Measurements from ENCODE around the gene RYR3. TPM values are rescaled to one million over a fixed set of nuclear protein-coding genes. Genes with fewer than 3 reads are reported as not detected.

RYR3 gene
- total RNA-seq, 1 donor from 2014 or later = 1.5 TPM

DNA sequence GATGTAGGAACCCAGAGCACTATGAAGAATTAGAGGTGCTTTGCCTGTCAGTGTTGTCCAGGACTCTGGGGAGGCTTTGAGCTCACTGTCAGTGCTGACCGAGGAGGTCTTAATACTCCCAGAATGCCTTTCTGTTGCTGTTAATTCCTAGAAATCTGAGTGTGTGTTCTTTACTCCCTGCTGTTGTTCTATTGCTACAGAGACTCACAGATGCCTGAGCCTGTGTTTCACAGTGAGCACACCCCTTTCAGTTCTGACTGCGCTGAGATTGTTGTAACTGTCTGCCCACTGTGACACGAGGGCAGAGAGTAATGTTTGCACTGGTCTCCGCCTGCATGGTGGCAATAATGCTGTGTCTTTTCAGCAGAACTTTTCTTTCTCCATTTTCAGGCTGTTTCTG lies 162.9 kb downstream of the RYR3 start:
- no peaks in the 10 kb centered on the region for H4K20me1 ChIP-seq (ENCODE audit: insufficient read depth, low read length)
- DNase-seq (ENCODE audit: low read depth) (no peak), FAIRE-seq (no peak)
- peaks cover 5% of the 10 kb centered on the region for H3K27me3 Mint-ChIP-seq (ENCODE audit: low read depth, unreplicated experiment)
- no peak overlapping the region for H3K27ac ChIP-seq (ENCODE audit: low read depth, low read length)
- H2AFZ ChIP-seq (ENCODE audit: low read depth, low read length) = no peak overlapping the region
- H3K36me3 ChIP-seq (ENCODE audit: insufficient read depth, low read length) = no peaks in the 10 kb centered on the region
- H3K9ac ChIP-seq (ENCODE audit: low read length) = no peak overlapping the region
- H3K27ac Mint-ChIP-seq (ENCODE audit: unreplicated experiment) = no peak overlapping the region
- no peaks in the 10 kb centered on the region for H3K4me1 ChIP-seq (ENCODE audit: insufficient read depth, low read length)
- H3K4me3 Mint-ChIP-seq (ENCODE audit: unreplicated experiment) = no peak overlapping the region
- H3K9me3 ChIP-seq (ENCODE audit: insufficient read depth, low read depth, low read length) = no peaks in the 10 kb centered on the region
- H3K79me2 ChIP-seq (ENCODE audit: insufficient read depth, low read length) = no peaks in the 10 kb centered on the region
- no peaks in the 10 kb centered on the region for H3K27me3 ChIP-seq (ENCODE audit: insufficient read depth, low read length)
- H3K4me3 ChIP-seq (ENCODE audit: insufficient read depth, low read depth, low read length) = no peak overlapping the region
- no peaks in the 10 kb centered on the region for H3K36me3 Mint-ChIP-seq (ENCODE audit: low read depth, unreplicated experiment)
- H3K9me3 Mint-ChIP-seq (ENCODE audit: unreplicated experiment) = peaks cover 5% of the 10 kb centered on the region
- TF ChIP-seq EZH2 (IDR thresholded peaks at IDR 0.05; ENCODE audit: insufficient read depth, low read length) (no peak), CTCF (IDR thresholded peaks at IDR 0.05; ENCODE audit: insufficient read depth, low read depth, low read length) (no peak)
- no peak overlapping the region for H3K4me2 ChIP-seq (ENCODE audit: low read length)
- H3K4me1 Mint-ChIP-seq (ENCODE audit: low read depth, unreplicated experiment) = no peaks in the 10 kb centered on the region

- H3K36me3 ChIP-seq (ENCODE audit: insufficient read depth, low read length) = no peaks in the 10 kb centered on the region
- H3K4me1 ChIP-seq (ENCODE audit: insufficient read depth, low read length) = no peaks in the 10 kb centered on the region
- H3K9me3 Mint-ChIP-seq (ENCODE audit: unreplicated experiment) = peaks cover 5% of the 10 kb centered on the region
- no peak for FAIRE-seq
- H3K36me3 Mint-ChIP-seq (ENCODE audit: low read depth, unreplicated experiment) = no peaks in the 10 kb centered on the region
- H4K20me1 ChIP-seq (ENCODE audit: insufficient read depth, low read length) = no peaks in the 10 kb centered on the region
- H3K27me3 Mint-ChIP-seq (ENCODE audit: low read depth, unreplicated experiment) = peaks cover 5% of the 10 kb centered on the region
- no peaks in the 10 kb centered on the region for H3K9me3 ChIP-seq (ENCODE audit: insufficient read depth, low read depth, low read length)
- H3K27me3 ChIP-seq (ENCODE audit: insufficient read depth, low read length) = no peaks in the 10 kb centered on the region
- H3K27ac Mint-ChIP-seq (ENCODE audit: unreplicated experiment) = no peak overlapping the region
- no peak for TF ChIP-seq CTCF (IDR thresholded peaks at IDR 0.05; ENCODE audit: insufficient read depth, low read depth, low read length)
- no peak for TF ChIP-seq EZH2 (IDR thresholded peaks at IDR 0.05; ENCODE audit: insufficient read depth, low read length)
- H3K27ac ChIP-seq (ENCODE audit: low read depth, low read length) = no peak overlapping the region
- no peak overlapping the region for H3K4me3 ChIP-seq (ENCODE audit: insufficient read depth, low read depth, low read length)
- no peak overlapping the region for H3K4me3 Mint-ChIP-seq (ENCODE audit: unreplicated experiment)
- DNase-seq (ENCODE audit: low read depth) = no peak
- H3K79me2 ChIP-seq (ENCODE audit: insufficient read depth, low read length) = no peaks in the 10 kb centered on the region
- no peak overlapping the region for H2AFZ ChIP-seq (ENCODE audit: low read depth, low read length)
- H3K4me2 ChIP-seq (ENCODE audit: low read length) = no peak overlapping the region
- no peak overlapping the region for H3K9ac ChIP-seq (ENCODE audit: low read length)
- no peaks in the 10 kb centered on the region for H3K4me1 Mint-ChIP-seq (ENCODE audit: low read depth, unreplicated experiment)
These were observed 165.3 kb downstream of the RYR3 start for GRCh38 chr15:33476076-33476475.

DNA sequence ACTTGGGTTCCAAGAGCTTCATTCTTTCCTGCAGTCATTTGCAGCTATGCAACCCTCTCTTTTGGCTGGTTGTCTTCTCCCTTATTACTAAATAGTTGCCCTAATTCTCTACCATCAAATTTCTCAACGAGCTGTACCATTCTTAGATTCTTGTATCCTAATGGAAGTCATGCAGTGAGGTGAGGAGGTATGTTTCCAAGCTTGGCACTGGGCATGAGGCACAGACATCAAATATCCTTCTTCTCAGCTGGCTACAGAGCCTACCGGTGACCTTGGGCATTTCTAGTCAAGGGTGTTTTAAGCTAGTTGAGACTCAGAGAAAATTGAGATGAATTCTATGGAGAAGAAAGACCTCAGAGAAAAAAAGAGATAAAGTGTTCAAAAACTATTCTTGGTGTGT lies 166.1 kb downstream of the RYR3 start:
- H3K9me3 ChIP-seq (ENCODE audit: insufficient read depth, low read depth, low read length) = no peaks in the 10 kb centered on the region
- H3K4me1 Mint-ChIP-seq (ENCODE audit: low read depth, unreplicated experiment) = no peaks in the 10 kb centered on the region

More for the DNA sequence above, 166.1 kb downstream of the RYR3 start:
- FAIRE-seq = no peak
- no peak overlapping the region for H3K4me3 Mint-ChIP-seq (ENCODE audit: unreplicated experiment)
- Histone ChIP-seq H3K79me2 (ENCODE audit: insufficient read depth, low read length) (no peaks in the 10 kb centered on the region), H3K4me1 (ENCODE audit: insufficient read depth, low read length) (no peaks in the 10 kb centered on the region), H3K4me3 (ENCODE audit: insufficient read depth, low read depth, low read length) (no peak overlapping the region), H3K27ac (ENCODE audit: low read depth, low read length) (no peak overlapping the region), H3K9ac (ENCODE audit: low read length) (no peak overlapping the region), H4K20me1 (ENCODE audit: insufficient read depth, low read length) (no peaks in the 10 kb centered on the region), H3K4me2 (ENCODE audit: low read length) (no peak overlapping the region), H3K36me3 (ENCODE audit: insufficient read depth, low read length) (no peaks in the 10 kb centered on the region), H2AFZ (ENCODE audit: low read depth, low read length) (no peak overlapping the region), H3K27me3 (ENCODE audit: insufficient read depth, low read length) (no peaks in the 10 kb centered on the region)
- peaks cover 5% of the 10 kb centered on the region for H3K9me3 Mint-ChIP-seq (ENCODE audit: unreplicated experiment)
- no peaks in the 10 kb centered on the region for H3K36me3 Mint-ChIP-seq (ENCODE audit: low read depth, unreplicated experiment)
- DNase-seq (ENCODE audit: low read depth) = no peak
- TF ChIP-seq CTCF (IDR thresholded peaks at IDR 0.05; ENCODE audit: insufficient read depth, low read depth, low read length) (no peak), EZH2 (IDR thresholded peaks at IDR 0.05; ENCODE audit: insufficient read depth, low read length) (no peak)
- no peak overlapping the region for H3K27ac Mint-ChIP-seq (ENCODE audit: unreplicated experiment)
- H3K27me3 Mint-ChIP-seq (ENCODE audit: low read depth, unreplicated experiment) = peaks cover 5% of the 10 kb centered on the region

Data from astrocyte (in vitro differentiated cells and primary cell).